Caco-2 (cell line): ENCODE results near the gene VASH1. TPM values are rescaled to one million over a fixed set of nuclear protein-coding genes. Genes with fewer than 3 reads are reported as not detected.
"Not testable (repeated sequence)": the region's sequence is repeated elsewhere in the genome, so short reads cannot be mapped to it uniquely, and the experiment has no call there.

Source experiments
- BruUV-seq: library from RNA; stranded (reverse); fragments of 400-500 nt; replicated peaks from 2 replicates; lab custom pipeline; 2021; lab: Mats Ljungman, UMichigan
- CTCF ChIA-PET: fragments of 300-600 bp; sonication (Branson Sonifier 250); formaldehyde crosslinking; loops from one replicate; lab custom pipeline; 2022; ENCODE audit warnings: antibody characterized with exemption; lab: Charles Lee
- POLR2A ChIA-PET: fragments of 300-600 bp; sonication (Branson Sonifier 250); formaldehyde crosslinking; loops from one replicate; lab custom pipeline; 2022; ENCODE audit warnings: antibody characterized with exemption; lab: Charles Lee
- DNase-seq, 2 experiments: peaks; one replicate each; pipeline versions ENCODE4 v3.0.0 to v3.0.0-alpha.2; 2020 to 2022
- H3K27me3 ChIP-seq: replicated peaks from 2 replicates; pipeline ENCODE4 v1.6.0; 2011; ENCODE audit warnings: low read length; ENCODE audit not compliant: control insufficient read depth, insufficient read depth
- H3K36me3 ChIP-seq: 2 replicates; pipeline ENCODE4 v1.5.1; 2011; ENCODE audit warnings: low read length; ENCODE audit not compliant: control insufficient read depth, insufficient read depth
- H3K4me1 ChIP-seq: fragments of 250-450 bp; sonication (Bioruptor Pico); 2 replicates; pipeline ENCODE4 v1.5.1; 2020; ENCODE audit warnings: mild to moderate bottlenecking
- H3K4me3 ChIP-seq: 2 replicates; pipeline ENCODE4 v1.5.1; 2011; ENCODE audit warnings: low read depth, mild to moderate bottlenecking, control low read depth, low read length
- H3K9me3 ChIP-seq: fragments of 250-450 bp; sonication (Bioruptor Pico); 2 replicates; pipeline ENCODE4 v1.5.1; 2020; ENCODE audit warnings: mild to moderate bottlenecking, moderate library complexity
- H3K27ac Mint-ChIP-seq: one replicate; pipeline ENCODE4 v1.8.0; 2022; ENCODE audit warnings: mixed read lengths; ENCODE audit not compliant: unreplicated experiment
- H3K27me3 Mint-ChIP-seq: one replicate; pipeline ENCODE4 v1.8.0; 2022; ENCODE audit warnings: mixed read lengths; ENCODE audit not compliant: insufficient read depth, unreplicated experiment
- H3K36me3 Mint-ChIP-seq: one replicate; pipeline ENCODE4 v1.8.0; 2022; ENCODE audit warnings: mild to moderate bottlenecking, mixed read lengths; ENCODE audit not compliant: insufficient read depth, unreplicated experiment
- H3K4me1 Mint-ChIP-seq: one replicate; pipeline ENCODE4 v1.8.0; 2022; ENCODE audit warnings: low read depth, mixed read lengths; ENCODE audit not compliant: unreplicated experiment
- H3K4me3 Mint-ChIP-seq: one replicate; pipeline ENCODE4 v1.8.0; 2022; ENCODE audit warnings: mild to moderate bottlenecking, moderate library complexity, mixed read lengths; ENCODE audit not compliant: unreplicated experiment
- H3K9me3 Mint-ChIP-seq: one replicate; pipeline ENCODE4 v1.8.0; 2022; ENCODE audit warnings: mixed read lengths; ENCODE audit not compliant: unreplicated experiment
- intact Hi-C: fragments of 100-400 bp; cut with micrococcal nuclease; formaldehyde crosslinking; loops from one replicate; pipeline ENCODE4 v1.10.0; 2022; ENCODE audit not compliant: unreplicated experiment
- total RNA-seq: library from RNA; stranded (reverse); gene quantifications from 2 replicates; pipeline ENCODE4 v1.2.3, GENCODE V29; 2022
- TF ChIP-seq, protein P1 (sequence below), 2 experiments: fragments of 200-600 bp in 1 of 2; IDR thresholded peaks; 1 replicate in 1 of 2; 2 replicates in 1 of 2; pipeline versions ENCODE4 v1.5.1 to v1.8.0; 2011 to 2022; ENCODE audit warnings: antibody characterized with exemption in 1 of 2, control low read depth in 1 of 2, inconsistent platforms in 1 of 2, low read depth in 1 of 2, low read length in 1 of 2, mild to moderate bottlenecking in 1 of 2, moderate library complexity in 1 of 2; ENCODE audit not compliant: insufficient read depth in 1 of 2, severe bottlenecking in 1 of 2, unreplicated experiment in 1 of 2

Gene VASH1
- total RNA-seq, 1 experiment from 2014 or later: 0.18 TPM

DNA sequence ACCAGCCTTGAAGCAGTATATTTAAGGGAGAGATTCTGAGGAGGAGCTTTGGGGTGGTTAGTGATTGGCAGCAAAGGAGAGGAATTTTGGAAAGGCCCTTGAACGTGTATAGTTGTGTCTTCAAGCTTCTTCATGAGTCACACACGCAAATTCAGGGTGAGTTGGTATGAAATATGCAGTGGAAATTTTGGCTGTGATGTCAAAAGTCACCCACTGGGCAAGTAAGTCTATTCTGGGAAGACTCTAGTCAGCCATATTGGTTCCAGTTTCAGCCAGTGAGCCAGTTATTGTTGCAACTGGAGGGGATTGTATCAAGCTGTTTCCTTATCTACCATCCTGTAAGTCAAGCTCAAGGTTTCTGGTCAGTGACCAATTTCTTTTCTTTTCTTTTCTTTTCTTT is 32.0 kb upstream of the VASH1 start:
- ChIA-PET CTCF (no interaction called here), POLR2A (no interaction called here)
- Histone ChIP-seq H3K27me3 (no peaks in the 10 kb centered on the region), H3K36me3 (no peaks in the 10 kb centered on the region), H3K4me1 (no peaks in the 10 kb centered on the region), H3K9me3 (no peaks in the 10 kb centered on the region), H3K4me3 (no peak overlapping the region)
- no peaks in the 10 kb centered on the region for H3K36me3 Mint-ChIP-seq
- H3K4me1 Mint-ChIP-seq: no peaks in the 10 kb centered on the region
- no peak overlapping the region for H3K27ac Mint-ChIP-seq
- no peak overlapping the region for H3K4me3 Mint-ChIP-seq
- peaks cover 13% of the 10 kb centered on the region for H3K27me3 Mint-ChIP-seq
- intact Hi-C loops: no loop called here
- TF ChIP-seq, protein P1, sequence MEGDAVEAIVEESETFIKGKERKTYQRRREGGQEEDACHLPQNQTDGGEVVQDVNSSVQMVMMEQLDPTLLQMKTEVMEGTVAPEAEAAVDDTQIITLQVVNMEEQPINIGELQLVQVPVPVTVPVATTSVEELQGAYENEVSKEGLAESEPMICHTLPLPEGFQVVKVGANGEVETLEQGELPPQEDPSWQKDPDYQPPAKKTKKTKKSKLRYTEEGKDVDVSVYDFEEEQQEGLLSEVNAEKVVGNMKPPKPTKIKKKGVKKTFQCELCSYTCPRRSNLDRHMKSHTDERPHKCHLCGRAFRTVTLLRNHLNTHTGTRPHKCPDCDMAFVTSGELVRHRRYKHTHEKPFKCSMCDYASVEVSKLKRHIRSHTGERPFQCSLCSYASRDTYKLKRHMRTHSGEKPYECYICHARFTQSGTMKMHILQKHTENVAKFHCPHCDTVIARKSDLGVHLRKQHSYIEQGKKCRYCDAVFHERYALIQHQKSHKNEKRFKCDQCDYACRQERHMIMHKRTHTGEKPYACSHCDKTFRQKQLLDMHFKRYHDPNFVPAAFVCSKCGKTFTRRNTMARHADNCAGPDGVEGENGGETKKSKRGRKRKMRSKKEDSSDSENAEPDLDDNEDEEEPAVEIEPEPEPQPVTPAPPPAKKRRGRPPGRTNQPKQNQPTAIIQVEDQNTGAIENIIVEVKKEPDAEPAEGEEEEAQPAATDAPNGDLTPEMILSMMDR (IDR thresholded peaks at IDR 0.05; ENCODE audit: insufficient read depth in 1 of 2, low read depth in 1 of 2, low read length in 1 of 2, severe bottlenecking in 1 of 2, unreplicated experiment in 1 of 2): no peak
- BruUV-seq: no TSS peak
- H3K9me3 Mint-ChIP-seq: no peaks in the 10 kb centered on the region
- DNase-seq: no peak

DNA sequence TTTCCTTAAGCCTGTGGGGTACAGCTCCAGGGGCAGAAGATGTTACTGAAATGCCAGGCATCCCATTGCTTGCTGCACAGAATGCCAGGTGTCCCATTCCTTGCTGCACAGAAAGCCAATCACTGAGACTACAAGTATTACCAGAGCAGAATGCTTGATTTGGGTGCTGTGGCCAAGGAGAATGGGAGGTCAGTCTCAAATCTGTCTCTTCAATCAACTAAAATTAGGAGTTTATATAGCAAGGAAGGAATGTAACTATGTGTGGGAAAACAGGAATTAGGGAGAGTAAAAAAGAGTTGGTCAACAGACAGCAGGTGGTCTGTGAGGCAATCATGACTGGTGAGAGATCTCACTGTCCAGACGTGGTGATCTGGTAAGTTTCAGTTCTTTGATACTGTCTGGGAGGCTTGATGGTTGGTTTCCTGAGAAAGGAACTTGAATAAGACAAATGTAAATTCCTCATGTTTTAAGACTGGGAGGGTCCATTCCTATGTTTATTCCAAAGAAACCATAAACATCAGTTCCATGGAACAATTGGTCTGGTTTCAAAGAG is 31.2 kb upstream of the VASH1 start:
- H3K36me3 Mint-ChIP-seq: no peaks in the 10 kb centered on the region
- no peaks in the 10 kb centered on the region for H3K9me3 Mint-ChIP-seq
- H3K4me1 Mint-ChIP-seq: no peaks in the 10 kb centered on the region
- CTCF ChIA-PET: no interaction called here
- Histone ChIP-seq H3K27me3 (no peaks in the 10 kb centered on the region), H3K4me1 (no peaks in the 10 kb centered on the region), H3K9me3 (no peaks in the 10 kb centered on the region), H3K4me3 (no peak overlapping the region), H3K36me3 (no peaks in the 10 kb centered on the region)
- intact Hi-C loops: no loop called here
- H3K4me3 Mint-ChIP-seq: no peak overlapping the region
- POLR2A ChIA-PET: no interaction called here
- TF ChIP-seq, protein P1 (IDR thresholded peaks at IDR 0.05; ENCODE audit: insufficient read depth in 1 of 2, low read depth in 1 of 2, low read length in 1 of 2, severe bottlenecking in 1 of 2, unreplicated experiment in 1 of 2): no peak
- H3K27ac Mint-ChIP-seq: no peak overlapping the region
- H3K27me3 Mint-ChIP-seq: peaks cover 13% of the 10 kb centered on the region
- BruUV-seq: no TSS peak
- DNase-seq: no peak

DNA sequence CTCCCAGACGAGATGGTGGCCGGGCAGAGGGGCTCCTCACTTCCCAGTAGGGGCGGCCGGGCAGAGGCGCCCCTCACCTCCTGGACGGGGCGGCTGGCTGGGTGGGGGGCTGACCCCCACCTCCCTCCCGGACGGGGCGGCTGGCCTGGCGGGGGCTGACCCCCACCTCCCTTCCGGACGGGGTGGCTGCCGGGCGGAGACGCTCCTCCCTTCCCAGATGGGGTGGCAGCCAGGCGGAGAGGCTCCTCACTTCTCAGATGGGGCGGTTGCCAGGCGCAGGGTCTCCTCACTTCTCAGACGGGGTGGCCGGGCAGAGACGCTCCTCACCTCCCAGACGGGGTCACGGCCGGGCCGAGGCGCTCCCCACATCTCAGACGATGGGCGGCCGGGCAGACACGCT is 26.8 kb upstream of the VASH1 start:
- H3K4me3 ChIP-seq, H3K27me3 Mint-ChIP-seq, CTCF ChIA-PET, H3K36me3 ChIP-seq, POLR2A ChIA-PET, H3K9me3 ChIP-seq, H3K36me3 Mint-ChIP-seq, intact Hi-C loops, BruUV-seq, H3K4me3 Mint-ChIP-seq, H3K4me1 Mint-ChIP-seq, H3K27ac Mint-ChIP-seq, H3K27me3 ChIP-seq, H3K4me1 ChIP-seq, DNase-seq: not testable (repeated sequence)
- peaks cover 18% of the 10 kb centered on the region for H3K9me3 Mint-ChIP-seq

DNA sequence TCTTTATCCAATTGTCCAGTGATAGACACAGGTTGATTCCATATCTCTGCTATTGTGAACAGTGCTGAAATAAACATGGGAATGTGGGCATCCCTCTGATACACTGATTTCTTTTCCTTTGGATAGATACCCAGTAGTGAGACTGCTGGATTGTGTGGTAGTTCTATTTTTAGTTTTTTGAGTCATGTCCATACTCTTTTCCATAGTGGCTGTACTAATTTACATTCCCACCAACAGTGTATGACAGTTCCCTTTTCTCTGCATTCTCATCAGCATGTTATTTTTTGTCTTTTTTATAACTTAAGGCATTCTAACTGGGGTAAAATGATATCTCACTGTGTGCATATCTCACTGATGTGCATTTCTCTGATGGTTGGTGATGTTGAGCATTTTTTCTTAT is 24.8 kb upstream of the VASH1 start:
- DNase-seq: no peak
- TF ChIP-seq, protein P1 (IDR thresholded peaks at IDR 0.05; ENCODE audit: insufficient read depth in 1 of 2, low read depth in 1 of 2, low read length in 1 of 2, severe bottlenecking in 1 of 2, unreplicated experiment in 1 of 2): no peak
- BruUV-seq: no TSS peak
- H3K27ac Mint-ChIP-seq: no peak overlapping the region
- intact Hi-C loops: no loop called here
- H3K9me3 Mint-ChIP-seq: peaks cover 33% of the 10 kb centered on the region
- no peaks in the 10 kb centered on the region for H3K4me1 ChIP-seq
- H3K9me3 ChIP-seq: no peaks in the 10 kb centered on the region; the same call in 1 of the 2 replicates
- POLR2A ChIA-PET: no interaction called here
- H3K4me1 Mint-ChIP-seq: no peaks in the 10 kb centered on the region
- H3K36me3 ChIP-seq: no peaks in the 10 kb centered on the region
- H3K4me3 ChIP-seq: no peak overlapping the region
- no peaks in the 10 kb centered on the region for H3K36me3 Mint-ChIP-seq
- H3K4me3 Mint-ChIP-seq: no peak overlapping the region
- no peaks in the 10 kb centered on the region for H3K27me3 ChIP-seq
- CTCF ChIA-PET: no interaction called here
- peaks cover 9% of the 10 kb centered on the region for H3K27me3 Mint-ChIP-seq
